ENCODE data around the gene HECTD1. TPM values are rescaled to one million over a fixed set of nuclear protein-coding genes. Genes with fewer than 3 reads are reported as not detected.
"Not testable (repeated sequence)": the region's sequence is repeated elsewhere in the genome, so short reads cannot be mapped to it uniquely, and the experiment has no call there.

HECTD1 gene
- total RNA-seq, 1 donor from 2014 or later, result 174 TPM

DNA sequence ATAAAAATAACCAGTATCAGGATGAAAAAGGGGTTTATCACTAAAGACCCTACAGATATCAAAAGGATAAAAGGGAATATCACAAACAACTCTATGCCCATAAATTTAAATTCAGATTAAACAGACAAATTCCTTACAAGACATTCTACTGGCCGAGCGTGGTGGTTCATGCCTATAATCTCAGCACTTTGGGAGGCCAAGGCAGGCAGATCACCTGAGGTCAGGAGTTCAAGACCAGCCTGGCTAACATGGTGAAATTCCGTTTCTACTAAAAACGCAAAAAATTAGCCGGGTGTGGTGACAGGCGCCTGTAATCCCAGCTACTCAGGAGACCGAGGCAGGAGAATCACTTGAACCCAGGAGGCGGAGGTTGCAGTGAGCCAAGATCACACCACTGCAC lies 15.0 kb downstream of the HECTD1 start:
- not testable (repeated sequence) for ATAC-seq

DNA sequence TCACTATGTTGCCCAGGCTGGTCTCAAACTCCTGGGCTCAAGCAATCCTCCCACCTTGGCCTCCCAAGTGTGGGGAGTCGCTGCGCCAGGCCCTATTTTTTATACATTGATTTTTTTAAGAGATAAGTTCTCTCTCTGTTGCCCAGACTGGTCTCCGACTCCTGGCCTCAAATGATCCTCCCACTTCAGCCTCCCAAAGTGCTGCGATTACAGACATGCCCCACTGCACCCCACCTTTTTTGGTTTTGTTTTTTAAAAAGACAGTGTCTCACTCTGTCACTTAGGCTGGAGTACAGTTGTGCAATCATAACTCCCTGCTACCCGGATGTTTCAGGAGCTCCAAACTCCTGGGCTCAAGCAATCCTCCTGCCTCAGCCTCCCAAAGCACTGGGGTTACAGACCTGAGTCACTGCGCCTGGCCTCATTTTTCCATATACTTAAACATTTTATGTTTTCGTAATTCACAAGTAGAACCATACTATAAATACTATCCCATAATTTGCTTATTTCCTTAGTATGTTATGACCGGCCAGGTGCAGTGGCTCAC lies 16.8 kb downstream of the HECTD1 start:
- ATAC-seq, result no peak

DNA sequence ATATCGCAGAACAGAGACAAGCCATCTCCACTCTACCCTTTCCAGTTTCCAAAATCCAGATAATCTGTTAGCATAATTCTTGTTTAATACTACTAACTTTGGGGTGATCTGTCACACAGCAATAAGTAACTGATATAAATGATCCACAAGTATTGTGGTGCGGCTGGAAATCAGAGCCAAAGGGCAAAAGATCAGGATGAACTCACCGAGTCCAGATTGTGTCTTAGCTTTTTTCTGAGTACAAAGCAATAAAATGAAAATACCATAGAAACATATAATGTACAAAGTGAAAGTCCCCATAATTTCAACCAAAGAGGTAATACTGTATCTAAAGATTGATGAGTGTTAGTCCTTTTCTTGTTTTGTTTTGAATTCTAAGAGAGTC lies 17.4 kb downstream of the HECTD1 start:
- no peak for ATAC-seq

DNA sequence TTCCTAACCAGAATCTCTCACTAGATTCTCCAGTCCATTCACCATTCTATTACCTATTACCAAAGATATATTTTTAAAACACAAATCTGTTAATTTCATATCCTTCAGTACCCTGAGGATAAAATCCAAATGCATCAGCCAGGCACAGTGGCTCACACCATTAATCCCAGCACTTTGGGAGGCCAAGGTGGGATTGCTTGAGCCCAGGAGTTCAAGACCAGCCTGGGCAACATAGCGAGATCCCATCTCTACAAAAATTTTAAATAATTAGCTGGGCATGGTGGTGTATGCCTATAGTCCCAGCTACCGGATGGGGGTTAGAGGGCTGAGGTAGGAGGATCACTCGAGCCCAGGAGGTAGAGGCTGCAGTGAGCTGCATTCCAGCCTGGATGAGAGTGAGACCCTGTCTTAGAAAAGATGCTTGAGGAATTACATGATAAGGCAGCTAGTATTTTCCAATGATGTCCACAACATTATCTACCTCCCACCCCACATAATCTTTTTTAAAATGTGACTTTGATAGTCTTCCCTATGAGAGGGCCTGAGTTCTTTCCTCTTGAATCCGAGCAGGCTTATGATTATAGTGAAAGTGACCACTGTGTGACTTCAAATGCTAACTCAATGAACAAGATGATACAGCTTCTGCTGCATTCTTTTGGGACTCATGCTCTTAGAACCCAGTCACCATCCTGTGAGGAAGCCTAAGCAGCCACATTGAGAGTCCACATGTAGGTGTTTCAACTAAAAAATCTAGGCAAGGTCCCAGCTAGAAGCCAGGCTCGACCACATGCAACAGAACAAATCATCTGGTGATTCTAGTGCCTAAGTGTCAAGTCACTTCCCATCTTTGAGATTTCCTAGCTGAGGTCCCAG lies 18.0 kb downstream of the HECTD1 start:
- ATAC-seq, result no peak

DNA sequence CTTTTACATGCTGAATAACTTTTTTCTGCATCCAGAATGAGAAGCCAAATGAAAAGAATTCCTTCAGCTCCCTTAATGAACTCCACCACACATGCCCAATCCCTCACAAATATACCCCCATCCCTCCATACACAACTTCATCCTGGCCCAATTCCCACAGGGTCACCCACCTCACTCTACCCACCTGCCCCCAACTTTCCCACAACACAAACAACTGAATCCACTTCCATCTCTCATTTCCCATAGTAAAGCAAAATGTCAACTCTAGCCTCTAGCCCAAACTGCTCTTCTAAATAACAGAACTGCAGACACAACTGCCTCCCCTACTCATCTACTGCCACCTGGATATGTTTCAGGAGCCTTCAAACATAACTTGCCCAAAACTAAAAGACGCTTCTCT lies 18.8 kb downstream of the HECTD1 start:
- ATAC-seq, result no peak

DNA sequence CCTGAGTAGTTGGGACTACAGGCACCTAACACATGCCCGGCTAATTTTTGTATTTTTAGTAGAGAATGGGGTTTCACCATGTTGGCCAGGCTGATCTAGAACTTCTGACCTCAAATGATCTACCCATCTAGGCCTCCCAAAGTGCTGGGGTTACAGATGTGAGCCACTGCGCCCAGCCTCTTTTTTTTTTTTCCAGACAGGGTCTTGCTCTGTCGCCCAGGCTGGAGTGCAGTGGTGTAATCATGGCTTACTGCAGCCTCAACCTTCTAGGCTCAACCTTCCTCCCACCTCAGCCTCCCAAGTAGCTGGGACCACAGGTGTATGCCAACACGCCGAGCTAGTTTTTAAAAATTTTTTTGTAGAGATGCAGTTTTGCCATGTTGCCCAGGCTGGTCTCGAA lies 25.6 kb downstream of the HECTD1 start:
- ATAC-seq, result not testable (repeated sequence)

DNA sequence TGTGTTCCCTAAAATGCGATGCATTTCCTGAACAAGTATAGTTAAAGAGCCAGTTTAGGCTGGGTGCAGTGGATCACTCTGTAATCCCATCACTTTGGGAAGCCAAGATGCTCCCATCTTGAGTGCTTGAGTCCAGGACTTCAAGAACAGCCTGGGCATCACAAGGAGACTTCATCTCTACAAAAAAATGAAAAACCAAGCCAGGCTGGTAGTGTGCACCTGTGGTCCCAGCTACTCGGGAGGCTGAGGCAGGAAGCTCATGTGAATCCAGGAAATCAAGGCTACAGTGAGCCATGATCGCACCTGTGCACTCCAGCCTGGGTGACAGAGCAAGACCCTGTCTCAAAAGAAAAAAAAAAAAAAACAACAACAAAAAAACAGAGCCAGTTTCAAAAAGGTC lies 26.3 kb downstream of the HECTD1 start:
- no peak for ATAC-seq

DNA sequence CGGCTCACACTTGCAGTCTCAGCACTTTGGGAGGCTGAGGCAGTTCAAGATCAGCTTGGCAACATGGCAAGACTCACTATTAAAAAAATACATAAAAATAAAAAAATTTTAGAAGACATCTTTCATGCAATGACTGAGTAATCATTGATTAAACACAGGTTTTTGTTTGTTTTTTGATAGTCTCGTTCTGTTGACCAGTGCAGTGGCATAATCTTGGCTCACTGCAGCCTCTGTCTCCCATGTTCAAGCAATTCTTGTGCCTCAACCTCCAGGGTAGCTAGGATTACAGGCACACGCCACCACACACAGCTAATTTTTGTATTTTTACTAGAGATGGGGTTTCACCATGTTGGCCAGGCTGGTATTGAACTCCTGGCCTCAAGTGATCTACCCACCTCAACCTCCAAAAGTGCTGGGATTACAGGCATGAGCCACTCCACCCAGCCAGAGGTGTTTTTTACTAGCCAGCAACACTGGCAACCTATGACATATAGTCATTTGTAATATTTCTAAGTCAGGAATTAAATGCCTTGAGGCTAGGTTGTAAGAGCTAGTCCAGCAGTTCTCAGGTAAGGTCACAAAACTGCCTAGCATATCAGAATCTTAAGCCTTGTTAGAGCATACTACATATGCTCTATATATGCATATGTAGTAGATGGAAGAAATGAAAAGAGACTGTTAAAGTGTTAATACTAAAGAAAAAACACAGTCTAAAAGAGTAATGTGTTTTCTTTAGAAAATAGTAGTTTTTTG lies 27.1 kb downstream of the HECTD1 start:
- no peak for ATAC-seq

DNA sequence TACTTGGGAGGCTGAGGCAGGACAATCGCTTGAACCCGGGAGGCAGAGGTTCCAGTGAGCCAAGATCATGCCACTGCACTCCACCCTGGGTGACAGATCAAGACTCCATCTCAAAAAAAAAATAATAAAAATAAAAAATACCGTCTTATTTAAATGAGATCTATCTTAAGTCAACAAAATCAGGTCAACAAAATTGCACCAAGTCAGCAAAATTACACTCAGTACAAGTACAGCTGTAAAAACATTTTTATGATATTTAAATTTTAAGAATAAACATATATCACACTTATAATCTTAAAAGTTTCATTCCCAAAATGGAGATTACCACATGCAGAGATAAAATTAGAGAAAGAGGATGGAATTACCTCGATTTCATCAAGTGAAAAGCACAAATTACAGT lies 33.2 kb downstream of the HECTD1 start:
- ATAC-seq, result no peak

DNA sequence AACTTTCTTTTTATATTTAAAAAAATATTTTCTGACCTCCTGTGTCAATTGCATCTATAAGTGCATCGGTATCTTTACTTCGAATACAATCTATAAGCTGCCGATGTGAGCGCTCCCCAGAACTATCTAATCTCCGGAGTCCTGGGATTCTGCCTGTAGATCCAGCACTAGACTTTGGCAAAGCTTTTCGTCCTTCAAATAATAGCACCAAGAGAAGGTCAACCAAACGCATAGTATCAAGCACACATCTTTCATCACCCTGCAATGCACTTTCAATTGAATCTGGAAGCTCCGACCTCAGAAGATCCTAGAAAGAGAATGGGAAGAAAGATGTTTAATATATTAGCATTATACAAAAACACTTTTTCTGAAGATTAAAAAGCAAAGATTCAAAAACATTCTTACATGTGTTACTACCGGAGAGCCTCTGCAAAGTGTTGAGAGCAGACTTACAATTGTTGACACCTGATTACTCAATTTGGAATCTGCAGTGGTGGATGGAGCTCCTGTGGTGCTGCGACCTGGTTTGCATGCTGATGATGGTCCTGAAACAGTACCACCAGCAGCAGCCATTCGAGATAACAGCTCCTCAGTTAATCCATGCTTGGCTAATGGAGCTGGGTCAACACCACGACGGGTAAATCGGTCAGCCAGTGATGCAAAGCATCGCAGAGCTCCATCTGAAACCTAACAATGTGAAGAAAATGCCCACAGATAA lies 34.3 kb downstream of the HECTD1 start:
- ATAC-seq, result no peak

DNA sequence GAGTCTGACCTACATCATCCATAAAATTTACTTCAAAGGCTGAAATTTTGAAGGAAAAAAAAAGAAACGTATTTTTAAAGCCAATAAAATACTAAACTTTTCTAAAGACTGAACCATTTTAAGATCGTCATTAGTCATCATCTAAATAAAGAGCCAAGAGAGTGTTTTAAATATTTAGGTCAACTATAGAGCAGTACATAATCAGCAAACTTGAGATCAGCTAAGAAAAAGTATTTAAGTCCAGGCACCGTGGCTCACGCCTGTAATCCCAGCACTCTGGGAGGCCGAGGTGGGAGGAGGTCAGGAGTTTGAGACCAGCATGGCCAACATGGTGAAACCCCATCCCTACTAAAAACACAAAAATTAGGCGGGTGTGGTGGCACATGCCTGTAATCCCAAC lies 35.5 kb downstream of the HECTD1 start:
- no peak for ATAC-seq

DNA sequence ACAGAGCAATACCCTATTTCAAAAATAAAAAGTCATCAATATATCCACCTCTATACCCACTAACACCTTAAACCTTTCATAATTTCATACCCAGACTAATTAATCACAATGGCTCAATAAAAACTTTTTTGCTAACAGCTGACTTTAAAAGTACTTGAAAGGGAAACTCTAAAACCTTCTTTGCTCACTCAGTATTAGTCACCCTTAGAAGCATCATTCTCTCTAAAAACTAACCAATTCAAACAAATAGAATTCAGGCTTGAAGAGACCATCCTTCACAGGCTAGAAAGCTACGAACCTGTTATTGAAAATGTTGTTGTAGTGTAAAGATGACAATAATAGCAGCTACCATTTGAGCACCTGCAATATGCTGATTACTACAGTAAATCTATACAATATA lies 37.2 kb downstream of the HECTD1 start:
- ATAC-seq, result no peak

DNA sequence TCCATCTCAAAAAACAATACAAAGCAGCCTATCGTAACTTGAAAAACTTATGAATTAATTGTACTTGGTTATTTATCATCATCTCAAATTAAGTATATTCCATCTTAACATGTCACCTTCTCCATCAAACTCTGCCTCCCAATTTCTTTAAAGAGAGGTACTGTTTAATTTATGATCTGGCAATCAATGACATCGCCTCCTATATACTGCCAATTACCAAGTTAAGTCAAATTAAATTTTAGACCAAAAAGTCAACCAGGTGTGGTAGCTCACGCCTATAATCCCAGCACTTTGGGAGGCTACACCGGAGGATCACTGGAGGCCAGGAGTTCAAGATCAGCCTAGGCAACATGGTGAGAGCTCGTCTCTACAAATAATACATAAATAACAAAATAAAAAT lies 37.7 kb downstream of the HECTD1 start:
- ATAC-seq, result no peak

DNA sequence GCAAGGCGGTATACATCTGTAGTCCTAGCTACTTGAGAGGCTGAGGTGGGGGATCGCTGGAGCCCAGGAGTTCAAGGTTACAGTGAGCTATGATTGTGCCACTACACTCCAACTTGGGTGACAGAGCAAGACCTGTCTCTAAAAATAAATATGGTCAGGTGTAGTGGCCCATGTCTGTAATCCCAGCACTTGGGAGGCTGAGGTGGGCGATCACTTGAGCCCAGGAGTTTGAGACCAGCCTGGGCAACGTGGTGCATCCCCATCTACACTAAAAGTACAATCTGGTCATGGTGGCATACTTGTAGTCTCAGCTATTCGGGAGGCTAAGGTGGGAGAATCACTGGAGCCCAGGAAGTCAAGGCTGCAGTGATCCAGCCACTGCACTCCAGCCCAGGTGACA lies 40.6 kb downstream of the HECTD1 start:
- no peak for ATAC-seq

DNA sequence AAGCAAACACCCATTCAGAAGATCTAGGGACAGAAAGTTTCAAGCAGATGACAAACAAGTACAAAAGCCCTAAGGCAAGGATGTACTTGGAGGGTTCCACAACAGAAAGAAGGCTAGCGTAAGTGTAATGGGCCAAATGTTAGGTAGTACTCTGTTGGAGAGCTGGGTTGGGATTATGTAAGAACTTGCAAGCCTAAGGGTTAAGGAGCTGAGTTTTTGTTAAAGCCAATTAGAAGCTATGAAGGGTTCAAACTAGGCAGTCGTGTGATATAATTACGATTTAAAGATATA lies 41.4 kb downstream of the HECTD1 start:
- no peak for ATAC-seq

DNA sequence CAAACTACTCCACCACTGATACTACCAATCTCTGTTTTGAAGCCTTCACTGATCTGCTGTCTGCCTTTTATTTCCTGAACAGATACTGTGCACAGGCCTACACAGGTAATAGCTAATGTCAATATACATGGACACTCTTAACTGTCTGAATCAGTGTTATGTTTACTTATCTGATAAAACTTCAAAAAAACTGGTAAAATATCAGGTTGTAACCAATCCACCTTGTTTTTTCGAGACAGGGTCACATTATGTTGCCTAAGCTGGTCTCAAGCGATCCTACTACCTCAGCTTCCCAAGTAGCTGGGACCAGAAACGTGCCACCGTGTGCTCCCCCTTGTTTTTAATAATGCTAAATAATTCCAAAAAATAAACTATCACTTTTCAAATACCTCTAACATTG lies 43.5 kb downstream of the HECTD1 start:
- no peak for ATAC-seq

DNA sequence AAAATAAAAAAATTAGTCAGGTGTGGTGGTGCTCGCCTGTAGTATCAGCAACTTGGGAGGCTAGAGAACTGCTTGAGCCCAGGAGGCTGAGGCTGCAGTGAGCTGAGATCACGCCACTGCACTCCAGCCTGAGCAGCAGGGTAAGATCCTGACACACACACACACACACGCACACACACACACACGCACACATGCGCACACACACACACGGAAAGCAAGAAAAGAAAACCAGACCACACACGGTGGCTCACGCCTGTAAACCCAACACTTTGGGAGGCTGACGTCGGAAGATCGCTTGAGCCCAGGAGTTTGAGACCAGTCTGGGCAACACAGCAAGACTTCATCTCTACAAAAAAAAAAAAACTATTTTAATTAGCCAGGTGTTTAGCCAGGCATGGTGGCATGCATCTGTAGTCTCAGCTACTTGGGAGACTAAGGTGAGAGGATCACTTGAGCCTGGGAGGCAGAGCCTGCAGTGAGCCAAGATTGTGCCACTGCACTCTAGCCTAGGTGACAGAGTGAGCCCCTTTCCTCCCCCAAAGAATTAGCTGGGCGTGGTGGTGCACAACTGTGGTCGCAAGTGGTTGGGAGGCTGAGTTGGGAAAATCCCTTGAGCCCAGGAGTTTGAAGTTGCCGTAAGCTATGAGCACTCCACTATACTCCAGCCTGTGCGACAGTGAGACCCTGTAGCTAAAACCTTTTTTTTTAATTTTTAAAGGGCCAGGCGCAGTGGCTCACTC lies 44.5 kb downstream of the HECTD1 start:
- no peak for ATAC-seq

DNA sequence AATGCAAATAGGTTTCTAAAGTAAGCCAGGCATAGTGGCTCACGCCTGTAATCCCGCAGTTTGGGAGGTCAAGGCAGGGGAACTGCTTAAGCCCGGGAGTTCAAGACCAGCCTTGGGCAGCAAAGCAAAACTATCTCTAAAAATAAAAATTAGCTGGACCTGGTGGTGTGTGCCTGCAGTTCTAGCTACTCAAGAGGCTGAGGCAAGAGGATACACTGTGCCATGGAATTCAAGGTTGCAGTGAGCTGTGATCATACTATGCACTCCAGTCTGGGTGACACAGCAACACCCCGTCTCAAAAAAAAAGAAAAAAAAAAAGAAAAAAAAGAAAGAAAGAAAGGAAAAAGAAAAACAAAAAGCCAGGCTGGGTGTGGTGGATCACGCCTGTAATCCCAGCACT lies 46.3 kb downstream of the HECTD1 start:
- no peak for ATAC-seq

DNA sequence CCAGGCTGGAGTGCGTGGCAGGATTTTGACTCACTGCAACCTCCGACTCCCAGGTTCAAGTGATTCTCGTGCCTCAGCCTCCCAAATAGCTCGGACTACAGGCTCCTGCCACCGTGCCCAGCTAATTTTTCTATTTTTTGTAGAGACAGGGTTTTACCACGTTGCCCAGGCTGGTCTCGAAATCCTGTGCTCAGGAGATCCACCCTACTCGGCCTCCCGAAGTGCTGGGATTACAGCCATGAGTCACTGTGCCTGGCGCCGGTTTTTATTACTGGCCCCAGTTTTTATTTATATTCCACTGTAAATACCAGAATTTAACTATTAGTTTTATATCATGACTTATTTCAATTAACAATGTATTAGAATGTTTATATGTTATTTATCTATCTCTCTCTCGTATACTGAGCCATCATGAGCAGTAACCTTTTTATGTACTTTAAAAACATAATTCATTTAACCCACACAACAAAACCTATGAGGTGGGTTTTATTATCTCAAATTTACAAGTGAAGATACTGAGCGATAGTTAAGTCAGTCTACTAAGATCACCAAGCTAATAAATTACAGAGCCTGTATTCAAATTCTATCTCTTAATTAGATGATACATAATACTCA lies 47.8 kb downstream of the HECTD1 start:
- no peak for ATAC-seq

DNA sequence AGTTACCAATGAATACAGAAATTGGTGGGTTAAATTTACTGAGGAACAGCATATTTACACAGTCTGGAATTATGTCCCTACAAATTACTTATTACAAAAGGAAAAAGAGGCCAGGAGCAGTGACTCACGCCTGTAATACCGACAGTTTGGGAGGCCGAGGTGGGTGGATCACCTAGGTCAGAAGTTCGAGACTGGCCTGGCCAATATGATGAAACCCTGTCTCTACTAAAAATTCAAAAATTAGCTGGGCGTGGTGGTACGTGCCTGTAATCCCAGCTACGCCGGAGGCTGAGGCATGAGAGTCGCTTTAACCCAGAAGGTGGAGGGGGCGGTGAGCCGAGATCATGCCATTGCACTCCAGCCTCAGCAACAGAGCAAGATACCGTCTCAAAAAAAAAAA lies 52.6 kb downstream of the HECTD1 start:
- ATAC-seq, result no peak

DNA sequence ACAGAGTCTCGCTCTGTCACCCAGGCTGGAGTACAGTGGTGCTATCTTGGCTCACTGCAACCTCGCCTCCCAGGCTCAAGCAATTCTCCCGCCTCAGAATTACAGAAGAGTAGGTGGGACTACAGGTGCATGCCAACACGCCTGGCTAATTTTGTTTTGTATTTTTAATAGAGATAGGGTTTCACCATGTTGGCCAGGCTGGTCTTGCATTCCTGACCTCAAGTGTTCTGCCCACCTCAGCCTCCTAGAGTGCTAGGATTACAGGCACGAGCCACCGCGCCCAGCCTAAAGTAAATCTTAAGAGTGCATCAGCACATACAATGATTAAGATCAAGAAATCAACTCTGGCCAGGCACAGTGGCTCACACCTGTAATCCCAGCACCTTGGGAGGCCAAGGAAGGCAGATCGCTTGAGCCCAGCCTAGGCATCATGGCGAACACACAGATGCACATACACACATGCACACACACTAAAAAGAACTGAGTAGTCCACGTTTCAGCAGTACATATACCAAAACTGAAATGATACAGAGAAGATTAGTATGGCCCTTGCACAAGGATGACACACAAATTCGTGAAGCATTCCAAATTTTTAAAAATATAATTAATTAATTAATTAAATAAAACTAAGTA lies 65.0 kb downstream of the HECTD1 start:
- no peak for ATAC-seq

All from esophagus mucosa (tissue), 1 donor.